Loucy (cell line): ENCODE results near the gene F5.

Experiments
- H2AFZ ChIP-seq: fragments of 200-600 bp; sonication (generic); 2 replicates; pipeline ENCODE4 v1.6.0; 2016; ENCODE audit warnings: antibody characterized with exemption, mild to moderate bottlenecking, low read length, moderate library complexity
- H3F3A ChIP-seq: fragments of 200-600 bp; 2 replicates; pipeline ENCODE4 v1.6.0; 2016; ENCODE audit warnings: antibody characterized with exemption, low read depth, mild to moderate bottlenecking
- H3K27me3 ChIP-seq: fragments of 200-600 bp; sonication (generic); 2 replicates; pipeline ENCODE4 v1.6.1; 2014; ENCODE audit warnings: low read length, mild to moderate bottlenecking; ENCODE audit not compliant: insufficient read depth, poor library complexity, severe bottlenecking
- H3K36me3 ChIP-seq: fragments of 200-600 bp; sonication (generic); 2 replicates; pipeline ENCODE4 v1.6.1; 2016; ENCODE audit warnings: low read length; ENCODE audit not compliant: insufficient read depth
- H3K4me1 ChIP-seq: fragments of 200-600 bp; sonication (generic); 2 replicates; pipeline ENCODE4 v1.5.1; 2014; ENCODE audit warnings: low read length, mild to moderate bottlenecking; ENCODE audit not compliant: insufficient read depth, poor library complexity, severe bottlenecking
- H3K4me2 ChIP-seq: fragments of 200-600 bp; sonication (generic); 2 replicates; pipeline ENCODE4 v1.6.0; 2014; ENCODE audit warnings: antibody characterized with exemption, low read length, low read depth, mild to moderate bottlenecking; ENCODE audit not compliant: poor library complexity, severe bottlenecking
- H3K4me3 ChIP-seq: fragments of 200-600 bp; sonication (generic); 2 replicates; pipeline ENCODE4 v1.5.1; 2014; ENCODE audit warnings: low read length, mild to moderate bottlenecking, mixed read lengths; ENCODE audit not compliant: poor library complexity, severe bottlenecking
- H3K79me2 ChIP-seq: fragments of 200-600 bp; sonication (generic); 2 replicates; pipeline ENCODE4 v1.6.1; 2014; ENCODE audit warnings: low read length; ENCODE audit not compliant: insufficient read depth
- H3K9ac ChIP-seq: fragments of 200-600 bp; sonication (generic); 2 replicates; pipeline ENCODE4 v1.6.0; 2014; ENCODE audit warnings: mild to moderate bottlenecking, low read depth, low read length, moderate library complexity; ENCODE audit not compliant: poor library complexity, severe bottlenecking
- H3K9me2 ChIP-seq: fragments of 200-600 bp; sonication (generic); replicated peaks from 2 replicates; pipeline ENCODE4 v1.6.1; 2016; ENCODE audit warnings: low read depth, low read length, mixed read lengths
- H3K9me3 ChIP-seq: fragments of 200-600 bp; sonication (generic); 2 replicates; pipeline ENCODE4 v1.6.1; 2014; ENCODE audit warnings: mild to moderate bottlenecking, antibody characterized with exemption, low read length, low read depth; ENCODE audit not compliant: insufficient read depth
- H4K20me1 ChIP-seq: fragments of 200-600 bp; sonication (generic); 2 replicates; pipeline ENCODE4 v1.6.0; 2014; ENCODE audit warnings: antibody characterized with exemption, low read length, mild to moderate bottlenecking; ENCODE audit not compliant: insufficient read depth, poor library complexity, severe bottlenecking
- EZH2phosphoT487 ChIP-seq: fragments of 200-600 bp; IDR thresholded peaks from 2 replicates; pipeline ENCODE4 v1.6.1; 2018; ENCODE audit warnings: antibody characterized with exemption, mild to moderate bottlenecking, moderate library complexity, borderline replicate concordance
- TF ChIP-seq, protein P1 (sequence below): fragments of 200-600 bp; sonication (generic); conservative IDR thresholded peaks from 2 replicates; pipeline ENCODE4 v1.5.1; 2014; ENCODE audit warnings: mild to moderate bottlenecking, antibody characterized with exemption, low read length

Gene F5

DNA sequence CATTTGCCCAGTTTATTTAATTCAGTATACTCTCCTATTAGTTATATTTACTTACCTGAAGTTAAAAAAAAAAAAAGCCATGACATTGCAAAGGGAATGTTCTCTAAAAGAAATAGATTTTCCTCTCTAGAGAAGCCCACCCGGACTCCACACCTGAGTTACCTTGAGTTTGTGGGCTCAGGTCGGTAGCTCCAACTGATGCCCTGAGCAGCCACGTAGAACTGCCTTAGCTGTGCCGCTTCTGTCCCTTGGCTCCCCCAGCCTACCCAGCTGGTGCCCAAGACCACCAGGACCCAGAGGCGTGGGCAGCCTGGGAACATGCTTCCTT, 250 bp downstream of the F5 start:
- H2AFZ ChIP-seq: no peak overlapping the region
- peaks cover 16% of the 10 kb centered on the region for H3K4me1 ChIP-seq
- H3F3A ChIP-seq: no peaks in the 10 kb centered on the region
- H3K79me2 ChIP-seq: no peaks in the 10 kb centered on the region
- H3K27me3 ChIP-seq: no peaks in the 10 kb centered on the region
- H3K4me2 ChIP-seq: no peak overlapping the region
- no peaks in the 10 kb centered on the region for H3K36me3 ChIP-seq
- no peak overlapping the region for H3K9ac ChIP-seq
- H3K4me3 ChIP-seq: no peak overlapping the region
- no peaks in the 10 kb centered on the region for H3K9me3 ChIP-seq
- TF ChIP-seq, protein P1, sequence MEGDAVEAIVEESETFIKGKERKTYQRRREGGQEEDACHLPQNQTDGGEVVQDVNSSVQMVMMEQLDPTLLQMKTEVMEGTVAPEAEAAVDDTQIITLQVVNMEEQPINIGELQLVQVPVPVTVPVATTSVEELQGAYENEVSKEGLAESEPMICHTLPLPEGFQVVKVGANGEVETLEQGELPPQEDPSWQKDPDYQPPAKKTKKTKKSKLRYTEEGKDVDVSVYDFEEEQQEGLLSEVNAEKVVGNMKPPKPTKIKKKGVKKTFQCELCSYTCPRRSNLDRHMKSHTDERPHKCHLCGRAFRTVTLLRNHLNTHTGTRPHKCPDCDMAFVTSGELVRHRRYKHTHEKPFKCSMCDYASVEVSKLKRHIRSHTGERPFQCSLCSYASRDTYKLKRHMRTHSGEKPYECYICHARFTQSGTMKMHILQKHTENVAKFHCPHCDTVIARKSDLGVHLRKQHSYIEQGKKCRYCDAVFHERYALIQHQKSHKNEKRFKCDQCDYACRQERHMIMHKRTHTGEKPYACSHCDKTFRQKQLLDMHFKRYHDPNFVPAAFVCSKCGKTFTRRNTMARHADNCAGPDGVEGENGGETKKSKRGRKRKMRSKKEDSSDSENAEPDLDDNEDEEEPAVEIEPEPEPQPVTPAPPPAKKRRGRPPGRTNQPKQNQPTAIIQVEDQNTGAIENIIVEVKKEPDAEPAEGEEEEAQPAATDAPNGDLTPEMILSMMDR: no peak
- TF ChIP-seq EZH2phosphoT487: no peak
- H3K9me2 ChIP-seq: no peaks in the 10 kb centered on the region
- no peaks in the 10 kb centered on the region for H4K20me1 ChIP-seq

DNA sequence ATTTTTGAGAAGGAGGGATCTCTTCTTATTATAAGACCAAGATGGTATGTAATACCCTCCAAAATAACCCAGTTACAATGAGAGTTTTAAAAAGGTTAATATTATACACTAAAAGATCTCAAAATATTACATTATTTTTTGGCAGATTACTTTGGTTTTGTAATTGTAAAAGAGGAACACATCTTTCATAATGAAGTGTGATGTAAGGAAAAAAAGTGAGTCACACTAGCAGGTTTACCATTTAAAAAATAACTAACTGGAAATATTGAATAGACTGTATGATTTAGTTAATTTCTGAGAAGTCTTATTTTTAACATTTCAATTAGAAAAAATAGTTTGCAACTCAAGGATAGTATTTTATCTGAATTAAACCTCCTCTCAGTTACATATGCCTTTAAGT, 1.1 kb downstream of the F5 start:
- Histone ChIP-seq H3K4me3 (no peak overlapping the region), H3K79me2 (no peaks in the 10 kb centered on the region), H3K9ac (no peak overlapping the region), H3K9me3 (no peaks in the 10 kb centered on the region), H3K36me3 (no peaks in the 10 kb centered on the region), H3K27me3 (no peaks in the 10 kb centered on the region), H2AFZ (no peak overlapping the region), H3K4me1 (peaks cover 16% of the 10 kb centered on the region), H4K20me1 (no peaks in the 10 kb centered on the region), H3K4me2 (no peak overlapping the region), H3K9me2 (no peaks in the 10 kb centered on the region), H3F3A (no peaks in the 10 kb centered on the region)
- TF ChIP-seq EZH2phosphoT487: no peak
- TF ChIP-seq, protein P1: no peak

DNA sequence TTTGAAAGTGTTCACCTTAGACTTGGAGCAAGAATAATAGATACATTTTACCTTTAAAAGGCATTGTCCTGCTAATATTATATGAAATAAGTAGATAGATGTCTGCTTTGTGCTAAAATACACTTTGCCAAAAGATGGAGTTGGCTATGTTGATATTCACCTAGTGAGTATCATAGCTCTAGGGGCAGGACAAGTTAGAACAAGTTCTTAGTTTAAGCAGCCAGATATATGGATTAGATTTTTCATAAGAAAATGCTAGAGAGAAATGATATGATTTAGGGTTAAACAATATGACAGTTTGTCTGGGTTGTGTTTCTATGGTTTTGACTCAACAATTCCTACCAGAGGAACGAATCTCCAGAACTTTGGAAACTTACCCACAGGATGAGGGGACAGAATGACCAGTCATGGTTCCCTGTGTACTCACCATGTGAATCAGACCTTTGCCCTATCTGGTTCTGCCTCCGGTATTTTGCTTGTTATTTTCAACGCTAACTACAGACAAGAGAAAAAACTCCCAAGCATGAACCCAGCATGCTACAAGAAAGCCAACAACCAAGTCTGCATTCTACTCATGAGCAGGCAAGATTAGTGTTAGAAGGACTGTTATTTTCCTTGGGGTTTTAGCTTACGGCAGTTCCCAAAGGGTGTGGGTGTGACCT, 1.7 kb downstream of the F5 start:
- Histone ChIP-seq H3K4me2 (no peak overlapping the region), H3F3A (no peaks in the 10 kb centered on the region), H3K9me2 (no peaks in the 10 kb centered on the region), H3K9ac (no peak overlapping the region), H3K27me3 (no peaks in the 10 kb centered on the region), H3K36me3 (no peaks in the 10 kb centered on the region), H4K20me1 (no peaks in the 10 kb centered on the region), H3K79me2 (no peaks in the 10 kb centered on the region), H2AFZ (no peak overlapping the region), H3K4me1 (peaks cover 16% of the 10 kb centered on the region), H3K9me3 (no peaks in the 10 kb centered on the region), H3K4me3 (no peak overlapping the region)
- TF ChIP-seq, protein P1: no peak
- TF ChIP-seq EZH2phosphoT487: no peak
